GM19035 (cell line): Measurements from ENCODE around the gene VAMP3.

Experiments
- ATAC-seq: cut with Tn5 transposase; IDR thresholded peaks from one replicate; pipeline ENCODE4 v1.9.1; 2021; ENCODE audit not compliant: unreplicated experiment

Gene VAMP3

GRCh38 chr1:7770997-7771822, at the start of gene VAMP3:
Gene VAMP3 (plus strand): TSS chr1:7771296. CDS start chr1:7771384, 88 bp downstream.
- peak; percentile 85 for ATAC-seq

- no peak for ATAC-seq
Measured at GRCh38 chr1:7721940-7722669, 49.0 kb upstream of the VAMP3 start.

GRCh38 chr1:7722670-7723012, 48.5 kb upstream of the VAMP3 start:
- no peak for ATAC-seq

DNA sequence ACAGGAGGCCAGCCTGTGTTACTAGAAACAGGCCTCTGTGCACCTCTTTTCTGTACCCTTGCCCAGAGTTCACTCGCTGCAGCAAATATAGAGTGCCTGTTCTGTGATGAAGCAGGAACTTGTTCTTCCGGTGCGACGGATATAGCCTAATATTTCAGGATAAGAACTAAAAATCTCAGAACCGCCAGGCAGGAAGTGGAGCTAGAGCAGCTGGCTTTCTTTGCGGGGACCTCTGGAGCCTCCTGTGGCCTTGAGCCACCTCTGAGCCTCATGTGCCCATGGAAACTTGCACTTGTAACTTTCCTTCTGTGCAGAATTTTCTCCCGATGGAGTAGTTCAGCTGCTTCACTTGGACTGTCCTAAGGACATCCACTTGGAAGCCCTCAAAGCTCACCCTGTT, 44.5 kb upstream of the VAMP3 start:
- no peak for ATAC-seq

DNA sequence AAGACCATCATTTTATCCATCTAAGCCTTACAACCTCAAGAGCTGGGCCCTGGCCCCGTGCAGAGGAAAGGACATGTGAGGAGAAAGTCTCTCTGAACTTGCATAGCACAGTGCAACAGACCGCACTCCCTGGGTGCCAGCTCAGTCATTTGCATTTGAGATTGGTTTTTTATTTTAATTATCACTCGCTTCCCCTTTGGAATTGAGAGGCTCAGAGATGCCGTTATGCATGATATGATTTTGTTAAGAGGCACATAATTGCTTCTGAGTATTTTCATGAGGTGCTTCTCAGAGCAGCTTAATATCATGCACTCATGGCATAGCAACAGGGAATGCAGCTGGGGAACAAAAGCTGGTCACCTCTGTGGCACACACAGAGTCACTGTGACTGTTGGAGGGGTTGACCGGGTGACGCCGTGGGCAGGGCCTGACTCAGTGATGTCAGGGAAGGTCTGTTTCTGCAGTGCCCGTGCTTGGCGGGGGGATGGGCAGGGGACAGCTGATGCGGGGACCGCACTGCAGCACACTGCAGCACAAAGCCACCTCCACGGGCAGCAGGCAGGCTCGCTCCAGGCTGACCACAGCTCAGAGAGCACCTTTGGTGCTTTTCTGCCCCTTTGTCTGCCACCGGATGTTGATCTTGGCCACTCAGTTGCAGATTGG, 43.2 kb upstream of the VAMP3 start:
- no peak for ATAC-seq

GRCh38 chr1:7729761-7730160, 41.3 kb upstream of the VAMP3 start:
- ATAC-seq: no peak

- ATAC-seq: no peak
Measured at GRCh38 chr1:7732331-7732730, 38.8 kb upstream of the VAMP3 start.

GRCh38 chr1:7733276-7733675, 37.8 kb upstream of the VAMP3 start:
- no peak for ATAC-seq

GRCh38 chr1:7738044-7738443, 33.1 kb upstream of the VAMP3 start:
- no peak for ATAC-seq

DNA sequence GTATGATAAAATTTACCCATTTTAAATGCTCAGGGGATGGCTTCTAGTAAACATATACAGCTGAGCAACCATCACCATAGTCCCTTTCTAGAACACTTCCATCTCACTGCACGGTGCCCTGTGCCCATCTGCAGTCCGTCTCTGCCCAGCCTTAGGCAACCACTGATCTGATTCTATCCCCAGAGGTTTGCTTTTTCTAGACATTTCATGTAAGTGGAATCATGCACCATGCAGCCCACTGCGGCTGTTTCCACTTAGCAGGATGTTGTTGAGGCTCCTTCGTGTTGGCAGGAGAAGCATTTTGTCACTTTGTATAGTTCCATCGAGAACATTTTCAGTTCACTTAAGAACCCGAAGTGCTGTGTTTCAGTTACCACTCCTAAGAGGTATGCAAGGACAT, 27.8 kb upstream of the VAMP3 start:
- no peak for ATAC-seq

DNA sequence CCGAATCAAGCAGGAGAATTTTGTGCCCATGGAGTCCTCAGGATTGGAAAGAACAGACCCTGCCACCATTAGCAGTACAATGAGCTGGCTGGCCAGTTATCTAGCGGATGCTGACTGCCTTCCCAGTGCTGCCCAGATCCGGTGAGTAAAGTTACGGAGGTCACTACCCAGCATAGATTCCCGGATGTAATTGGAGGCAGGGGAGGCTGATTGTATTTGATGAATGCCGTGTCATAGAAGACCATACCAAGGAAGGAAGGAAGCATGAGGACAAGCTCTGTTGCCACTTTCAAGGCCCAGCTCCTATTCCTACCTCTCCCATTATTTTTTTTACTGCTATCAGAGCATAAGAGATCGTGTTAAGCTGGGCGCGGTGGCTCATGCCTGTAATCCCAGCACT, 26.2 kb upstream of the VAMP3 start:
- no peak for ATAC-seq

- ATAC-seq: no peak
Measured at GRCh38 chr1:7745783-7746182, 25.3 kb upstream of the VAMP3 start.

- ATAC-seq: no peak
Measured at GRCh38 chr1:7747605-7748004, 23.5 kb upstream of the VAMP3 start.

DNA sequence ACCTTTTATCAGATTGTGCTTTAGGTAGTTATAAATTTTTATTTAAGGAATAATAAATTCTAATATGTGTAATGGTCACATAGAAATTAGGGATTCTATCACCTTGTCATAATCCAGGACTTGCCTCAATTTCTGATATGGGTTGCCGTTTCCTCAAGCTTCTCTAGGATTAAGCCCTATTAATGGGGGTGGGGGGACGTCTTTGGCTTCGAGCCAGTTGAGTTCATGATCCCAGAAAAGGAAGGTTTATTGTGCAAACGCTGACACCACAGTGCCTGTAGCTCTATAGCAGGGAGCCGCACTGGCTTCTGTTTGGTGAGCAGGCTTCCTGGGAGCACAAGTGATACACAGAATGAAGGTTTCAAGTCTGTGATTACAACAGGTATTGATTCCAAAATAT, 22.0 kb upstream of the VAMP3 start:
- ATAC-seq: no peak

- ATAC-seq: no peak
Measured at GRCh38 chr1:7751174-7751573, 19.9 kb upstream of the VAMP3 start.

DNA sequence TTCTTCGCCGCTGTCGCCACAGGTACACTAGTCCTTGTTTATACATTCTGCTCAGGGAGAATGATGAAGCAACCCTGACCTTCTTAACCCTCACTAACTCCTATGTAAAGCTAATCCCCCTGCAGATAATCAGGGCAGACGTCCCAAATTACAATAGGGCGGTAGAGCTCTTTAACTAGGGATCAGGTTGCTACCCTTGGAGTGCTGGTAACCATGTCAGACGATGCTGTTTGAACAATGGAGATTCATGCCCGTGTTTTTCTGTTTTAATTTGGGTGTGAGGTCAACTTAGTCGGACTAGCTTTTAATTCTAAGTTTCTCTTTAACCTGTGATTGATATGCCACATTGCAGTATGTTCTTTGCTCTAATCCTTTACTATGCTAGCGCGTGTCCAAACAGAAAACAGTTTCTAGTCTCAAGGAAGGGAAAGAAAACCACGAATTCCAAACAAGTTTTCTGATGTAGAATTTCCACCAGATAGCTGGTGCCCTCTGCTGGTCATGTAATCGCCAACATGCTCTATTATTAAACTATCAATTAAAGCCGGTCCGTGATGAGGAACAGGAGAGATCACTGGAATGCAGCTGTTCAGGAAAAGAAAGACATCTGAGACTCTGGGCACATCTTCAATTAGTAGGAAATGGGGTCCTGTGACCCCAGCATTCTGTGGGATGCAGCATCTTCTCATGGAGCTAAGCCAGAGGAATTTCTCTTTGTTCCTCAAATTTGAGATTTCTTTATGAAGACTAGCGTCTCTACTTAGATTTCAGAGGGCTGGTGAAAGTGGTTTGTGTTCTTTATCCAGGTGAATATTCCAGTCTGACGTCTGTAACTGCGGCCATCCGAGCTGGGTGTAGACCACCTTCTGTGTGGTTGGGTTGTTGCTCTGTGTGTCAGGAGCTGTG, 18.3 kb upstream of the VAMP3 start:
- no peak for ATAC-seq

GRCh38 chr1:7753641-7754040, 17.5 kb upstream of the VAMP3 start:
- no peak for ATAC-seq

GRCh38 chr1:7754234-7754633, 16.9 kb upstream of the VAMP3 start:
- no peak for ATAC-seq

GRCh38 chr1:7755448-7755847, 15.6 kb upstream of the VAMP3 start:
- ATAC-seq: no peak

DNA sequence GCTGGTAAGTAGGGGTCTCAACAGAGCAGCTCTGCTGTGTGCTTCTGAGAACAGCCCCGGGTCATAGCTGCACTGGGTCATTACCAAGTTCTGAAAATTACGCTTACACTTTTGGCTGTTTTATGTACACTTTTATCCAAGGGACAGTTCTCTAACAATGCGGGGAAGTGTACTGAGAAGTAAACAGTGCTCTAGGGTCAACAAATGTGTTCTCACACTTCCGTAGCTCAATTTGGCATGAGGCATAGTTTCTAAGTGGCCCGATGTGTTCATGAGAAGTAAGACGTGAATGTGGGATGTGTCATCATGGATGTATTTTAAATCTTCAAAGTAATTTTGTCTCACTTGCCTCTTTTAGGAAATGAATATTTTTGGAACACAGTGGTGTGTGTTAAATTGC, 10.9 kb upstream of the VAMP3 start:
- no peak for ATAC-seq

- ATAC-seq: no peak
Measured at GRCh38 chr1:7761103-7761502, 10.0 kb upstream of the VAMP3 start.
